NT2/D1 (cell line): Measurements from ENCODE around the gene LRFN5.

ENCODE experiments used
- DNase-seq: peaks from one replicate; pipeline ENCODE4 v3.0.0-alpha.2; 2011; ENCODE audit warnings: low read depth, low spot score
- H3K27me3 ChIP-seq: 2 replicates; pipeline ENCODE4 v1.6.0; 2011; ENCODE audit warnings: mild to moderate bottlenecking; ENCODE audit not compliant: insufficient read length, insufficient read depth
- H3K36me3 ChIP-seq: 2 replicates; pipeline ENCODE4 v1.6.1; 2011; ENCODE audit warnings: mild to moderate bottlenecking, low read length, mixed read lengths; ENCODE audit not compliant: insufficient read depth, insufficient read length
- H3K4me1 ChIP-seq: 2 replicates; pipeline ENCODE4 v1.5.1; 2011; ENCODE audit not compliant: insufficient read depth, insufficient read length
- H3K4me3 ChIP-seq: 2 replicates; pipeline ENCODE4 v1.5.1; 2011; ENCODE audit warnings: low read depth; ENCODE audit not compliant: insufficient read length
- H3K9ac ChIP-seq: 2 replicates; pipeline ENCODE4 v1.6.0; 2011; ENCODE audit warnings: low read depth; ENCODE audit not compliant: insufficient read length
- H3K9me3 ChIP-seq: 2 replicates; pipeline ENCODE4 v1.5.1; 2011; ENCODE audit warnings: mild to moderate bottlenecking, low read length; ENCODE audit not compliant: insufficient read depth
- SUZ12 ChIP-seq: IDR thresholded peaks from 2 replicates; pipeline ENCODE4 v1.6.1; 2011; ENCODE audit not compliant: insufficient read length, insufficient read depth; ENCODE audit errors: extremely low read depth
- YY1 ChIP-seq: IDR thresholded peaks from 2 replicates; pipeline ENCODE4 v1.6.1; 2011; ENCODE audit not compliant: insufficient read length, insufficient read depth
- ZNF274 ChIP-seq: IDR thresholded peaks from 2 replicates; pipeline ENCODE4 v1.6.1; 2011; ENCODE audit warnings: mild to moderate bottlenecking, low read depth, low read length

The LRFN5 gene

DNA sequence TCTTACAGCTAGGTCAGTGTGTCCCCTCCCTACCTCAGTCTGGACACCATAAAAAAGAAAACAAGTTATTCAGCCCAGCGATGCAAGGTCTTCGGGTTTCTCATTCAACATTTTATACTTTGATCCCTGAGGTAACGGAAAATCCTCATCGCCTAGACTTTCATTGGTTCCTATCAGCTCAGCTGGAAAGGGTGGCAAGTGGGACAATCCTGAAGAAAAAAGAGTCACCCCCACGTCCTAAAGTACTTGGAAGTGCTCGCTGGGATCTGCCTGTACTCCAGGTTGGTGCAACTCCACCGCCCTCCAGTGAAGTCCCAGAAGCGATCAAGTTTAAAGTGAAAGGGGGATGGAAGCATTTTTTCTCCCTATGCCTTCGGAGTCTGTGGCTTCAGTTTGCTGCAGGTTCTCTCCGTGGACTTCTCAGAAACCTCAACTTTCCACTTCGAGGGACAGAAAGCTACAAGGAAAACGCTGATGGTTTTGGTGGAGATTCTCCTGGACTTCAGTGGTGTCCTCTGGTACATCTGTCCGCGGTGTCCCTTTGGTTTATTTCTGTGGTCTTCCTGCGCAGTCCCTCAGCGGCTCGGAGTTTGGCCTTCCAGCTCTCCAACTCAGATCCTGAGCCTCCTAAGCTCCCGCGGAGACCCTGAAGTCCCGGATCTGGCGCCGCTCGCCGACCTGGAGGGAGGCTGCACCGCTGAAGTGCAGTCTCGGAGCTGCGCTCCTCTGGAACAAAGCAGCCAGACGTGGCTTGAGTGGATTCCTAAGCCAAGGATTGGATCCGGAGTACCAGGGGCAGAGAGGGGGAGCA, 1.8 kb upstream of the LRFN5 start:
- H3K27me3 ChIP-seq: peaks cover 43% of the 10 kb centered on the region
- H3K4me1 ChIP-seq: no peaks in the 10 kb centered on the region
- TF ChIP-seq YY1 (no peak), SUZ12 (no peak), ZNF274 (no peak)
- DNase-seq: peak; percentile 76
- peak overlapping the region; percentile 64 for H3K4me3 ChIP-seq
- no peaks in the 10 kb centered on the region for H3K36me3 ChIP-seq
- H3K9me3 ChIP-seq: no peaks in the 10 kb centered on the region
- H3K9ac ChIP-seq: peak overlapping the region; percentile 50

DNA sequence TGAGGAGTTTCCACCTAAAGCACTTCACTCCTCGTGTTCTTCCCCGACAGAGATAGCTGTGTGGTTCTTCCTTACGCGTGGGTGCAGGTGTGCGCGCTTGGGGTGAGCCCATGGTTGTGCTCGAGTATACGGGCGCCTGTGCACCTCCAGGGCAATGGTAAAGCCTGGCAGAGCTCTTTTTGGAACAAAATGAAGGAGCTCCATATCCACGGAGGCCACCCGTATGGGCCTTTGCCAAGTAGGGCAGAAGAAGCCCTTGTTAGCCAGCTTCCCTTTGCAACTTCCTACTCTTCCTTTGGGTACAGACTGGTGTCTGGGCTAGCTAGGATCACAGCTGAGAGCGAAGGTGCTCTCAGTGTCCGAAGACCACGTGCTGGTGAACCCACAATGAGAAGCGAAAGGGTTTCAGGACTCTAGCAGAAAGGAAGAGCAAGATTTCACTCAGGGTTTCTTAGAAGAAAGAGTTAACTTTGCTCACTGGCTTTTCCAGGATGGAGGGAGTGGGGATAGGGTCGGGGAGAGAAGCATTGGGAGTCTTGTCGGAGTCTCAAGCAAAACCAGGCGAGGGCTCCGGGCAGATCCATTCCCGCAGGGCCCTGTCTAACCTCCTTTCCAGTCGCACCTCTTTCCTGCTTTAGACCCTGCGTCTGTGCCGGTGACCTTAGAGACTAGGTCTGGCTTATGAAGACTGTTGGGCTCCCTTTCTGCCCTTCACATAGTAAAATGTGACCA, 960 bp upstream of the LRFN5 start:
- no peak for DNase-seq
- no peaks in the 10 kb centered on the region for H3K36me3 ChIP-seq
- H3K9ac ChIP-seq: peak overlapping the region; percentile 59
- peaks cover 49% of the 10 kb centered on the region for H3K27me3 ChIP-seq
- no peaks in the 10 kb centered on the region for H3K9me3 ChIP-seq
- no peaks in the 10 kb centered on the region for H3K4me1 ChIP-seq
- H3K4me3 ChIP-seq: peak overlapping the region; percentile 64
- TF ChIP-seq YY1 (no peak), ZNF274 (no peak), SUZ12 (no peak)

- Histone ChIP-seq H3K27me3 (peaks cover 54% of the 10 kb centered on the region), H3K4me3 (peak overlapping the region; percentile 64), H3K4me1 (no peaks in the 10 kb centered on the region), H3K9ac (peak overlapping the region; percentile 42), H3K36me3 (no peaks in the 10 kb centered on the region), H3K9me3 (no peaks in the 10 kb centered on the region)
- no peak for TF ChIP-seq ZNF274
- no peak for TF ChIP-seq SUZ12
- TF ChIP-seq YY1: no peak
- no peak for DNase-seq
Observed at GRCh38 chr14:41606282-41606531, 469 bp upstream of the LRFN5 start.

DNA sequence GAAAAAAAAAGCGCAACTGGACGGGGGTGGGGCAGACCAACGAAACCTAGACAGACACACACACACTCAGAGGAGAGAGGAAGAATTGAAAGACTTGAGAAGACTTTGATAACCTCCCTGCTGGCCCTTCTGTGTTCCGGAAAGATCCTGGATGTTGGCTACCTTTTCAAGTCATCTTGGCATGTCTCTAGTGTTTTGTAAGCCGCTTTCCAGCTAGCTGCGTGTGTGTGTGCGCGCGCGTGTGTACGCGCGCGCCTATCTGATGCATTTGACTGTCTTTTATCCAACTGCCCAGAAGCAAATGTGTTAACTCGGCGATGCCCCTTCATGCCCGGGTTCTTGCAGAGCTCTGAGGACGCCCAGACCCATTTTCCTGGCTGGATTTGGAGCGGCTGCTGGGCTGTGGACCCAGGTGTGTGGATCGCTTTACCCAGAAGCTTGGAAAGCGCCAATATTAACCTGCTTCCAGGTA, 664 bp downstream of the LRFN5 start:
- TF ChIP-seq SUZ12 (no peak), ZNF274 (no peak), YY1 (no peak)
- H3K9ac ChIP-seq: peak overlapping the region; percentile 64
- H3K27me3 ChIP-seq: peaks cover 60% of the 10 kb centered on the region
- no peak for DNase-seq
- H3K9me3 ChIP-seq: no peaks in the 10 kb centered on the region
- H3K4me1 ChIP-seq: no peaks in the 10 kb centered on the region
- no peaks in the 10 kb centered on the region for H3K36me3 ChIP-seq
- H3K4me3 ChIP-seq: peak overlapping the region; percentile 64

- H3K4me1 ChIP-seq: no peaks in the 10 kb centered on the region
- H3K4me3 ChIP-seq: peak overlapping the region; percentile 64
- no peaks in the 10 kb centered on the region for H3K9me3 ChIP-seq
- H3K9ac ChIP-seq: peak overlapping the region; percentile 42
- H3K27me3 ChIP-seq: peaks cover 60% of the 10 kb centered on the region
- no peaks in the 10 kb centered on the region for H3K36me3 ChIP-seq
- peak; percentile 71 for TF ChIP-seq SUZ12
- no peak for TF ChIP-seq ZNF274
- no peak for TF ChIP-seq YY1
- no peak for DNase-seq
Observed at GRCh38 chr14:41607966-41608663, 1.4 kb downstream of the LRFN5 start.

GRCh38 chr14:41608681-41609390, 2.2 kb downstream of the LRFN5 start:
- peaks cover 60% of the 10 kb centered on the region for H3K27me3 ChIP-seq
- TF ChIP-seq SUZ12: no peak
- TF ChIP-seq YY1: no peak
- no peak for TF ChIP-seq ZNF274
- H3K9me3 ChIP-seq: no peaks in the 10 kb centered on the region
- no peak for DNase-seq
- no peaks in the 10 kb centered on the region for H3K4me1 ChIP-seq
- no peak overlapping the region for H3K9ac ChIP-seq
- H3K4me3 ChIP-seq: no peak overlapping the region
- H3K36me3 ChIP-seq: no peaks in the 10 kb centered on the region

DNA sequence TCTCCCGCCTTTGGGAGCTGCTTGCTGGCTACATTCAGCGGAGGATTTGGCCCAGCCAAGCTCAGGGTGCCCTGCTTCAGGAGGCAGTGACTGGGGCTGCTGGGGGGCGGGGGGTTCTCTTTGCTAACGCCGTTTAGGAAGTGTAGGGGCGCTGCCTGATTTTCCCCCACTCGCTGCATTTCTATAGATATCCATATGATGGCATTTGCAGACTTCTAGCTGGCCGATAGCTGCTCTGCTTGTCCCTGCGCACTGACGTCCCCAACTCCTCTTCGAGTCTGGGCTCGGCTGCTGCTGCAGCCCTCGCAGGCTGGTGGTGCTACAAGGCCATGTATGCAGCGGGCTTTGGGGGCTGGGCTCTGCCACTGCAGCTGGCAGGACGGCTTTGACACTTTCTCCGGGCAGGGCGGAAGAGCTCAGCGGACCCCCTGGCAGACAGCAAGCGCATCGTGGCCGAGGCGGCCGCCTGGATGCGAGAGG, 3.1 kb downstream of the LRFN5 start:
- no peak for TF ChIP-seq ZNF274
- DNase-seq: no peak
- H3K9ac ChIP-seq: peak overlapping the region; percentile 32
- H3K4me3 ChIP-seq: peak overlapping the region; percentile 32
- H3K27me3 ChIP-seq: peaks cover 59% of the 10 kb centered on the region
- H3K36me3 ChIP-seq: no peaks in the 10 kb centered on the region
- no peaks in the 10 kb centered on the region for H3K9me3 ChIP-seq
- H3K4me1 ChIP-seq: no peaks in the 10 kb centered on the region
